Stimulated activated CD4-positive, alpha-beta T cell treated with anti-CD3 and anti-CD28 coated beads, Interleukin-1b, Interleukin-23, amount 100 ng/mL, for 4 hours (primary cell): ENCODE results near the gene SOHLH2.

Experiments used
- DNase-seq, 2 donors: peaks; one replicate each; pipeline ENCODE4 v3.0.0-alpha.2; 2020; ENCODE audit warnings: low read depth in 2 of 2

SOHLH2 gene

GRCh38 chr13:36188441-36188840 lies 25.9 kb downstream of the SOHLH2 start:
- DNase-seq, result no peak

- DNase-seq, result no peak
These were observed 30.5 kb downstream of the SOHLH2 start for GRCh38 chr13:36183901-36184300.

DNA sequence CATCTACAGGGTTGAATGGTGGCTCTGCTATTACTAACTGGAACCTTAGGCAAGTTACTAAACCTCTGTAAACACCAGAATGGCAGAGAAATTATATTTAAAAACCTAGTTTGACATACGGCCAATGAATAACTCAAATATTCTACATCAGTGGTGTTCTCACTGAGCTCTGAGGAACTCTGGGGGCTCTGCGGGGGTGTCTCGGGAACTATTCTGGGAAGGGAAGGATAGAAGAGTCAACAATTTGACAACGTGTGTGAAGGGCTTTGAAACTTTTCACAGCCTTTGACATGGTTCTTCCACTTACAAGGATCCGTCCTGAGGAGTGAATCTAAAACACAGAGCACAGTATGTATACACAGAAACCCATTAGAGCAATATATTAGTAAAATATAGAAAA lies 38.7 kb downstream of the SOHLH2 start:
- no peak for DNase-seq

DNA sequence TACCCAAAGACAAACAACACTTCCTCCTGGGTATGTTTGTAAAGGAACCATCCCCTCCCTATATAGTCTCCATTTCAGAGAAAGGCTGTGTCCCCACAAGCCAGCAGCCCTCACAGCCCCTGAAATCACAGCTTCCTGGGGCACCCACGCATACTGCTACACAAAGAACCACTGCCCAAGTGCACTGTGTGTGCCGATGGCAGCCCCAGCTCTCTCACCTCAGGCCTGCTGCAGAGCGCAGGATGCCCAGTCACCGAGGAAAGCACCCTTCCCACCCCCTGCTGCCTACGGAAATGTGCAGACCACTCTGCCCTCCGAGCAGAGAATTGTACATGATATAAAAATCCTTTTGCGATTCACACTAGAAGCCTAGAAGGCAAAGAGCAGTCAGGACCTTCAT lies 39.4 kb downstream of the SOHLH2 start:
- no peak for DNase-seq

DNA sequence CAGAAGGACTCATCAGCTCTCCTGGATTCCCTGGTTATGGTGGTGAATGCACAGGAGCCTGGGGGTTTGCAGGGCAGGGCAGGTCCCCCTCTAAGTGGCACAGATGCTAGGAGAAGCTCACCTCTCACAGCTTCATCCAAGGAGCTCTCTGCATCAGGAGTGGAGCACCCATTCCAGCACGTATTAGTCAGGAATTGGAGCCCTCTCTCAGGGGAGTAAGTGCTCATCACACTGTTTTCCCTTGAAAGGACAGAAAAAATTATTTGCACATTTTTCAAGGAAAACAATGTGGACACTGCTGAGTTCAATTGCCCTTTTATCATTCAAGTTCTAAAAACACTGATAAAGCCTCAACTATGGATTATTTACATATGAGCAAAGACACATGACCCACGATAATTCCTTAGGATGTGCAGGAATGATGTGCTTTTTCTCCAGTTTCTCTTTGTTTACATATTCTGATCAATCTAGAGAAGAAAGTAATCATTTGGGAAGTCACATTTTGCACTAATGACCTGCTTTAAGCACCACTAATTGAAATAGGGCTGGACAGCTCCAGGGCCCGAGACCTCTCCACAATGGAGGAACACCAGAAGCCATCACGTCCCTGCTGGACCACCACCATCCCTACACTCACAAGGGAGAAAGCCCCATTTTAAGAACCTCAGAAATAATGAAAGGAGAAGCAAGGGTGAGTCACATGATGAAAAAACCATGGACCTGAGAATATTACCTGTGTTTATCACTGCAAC lies 40.6 kb downstream of the SOHLH2 start:
- no peak for DNase-seq

DNA sequence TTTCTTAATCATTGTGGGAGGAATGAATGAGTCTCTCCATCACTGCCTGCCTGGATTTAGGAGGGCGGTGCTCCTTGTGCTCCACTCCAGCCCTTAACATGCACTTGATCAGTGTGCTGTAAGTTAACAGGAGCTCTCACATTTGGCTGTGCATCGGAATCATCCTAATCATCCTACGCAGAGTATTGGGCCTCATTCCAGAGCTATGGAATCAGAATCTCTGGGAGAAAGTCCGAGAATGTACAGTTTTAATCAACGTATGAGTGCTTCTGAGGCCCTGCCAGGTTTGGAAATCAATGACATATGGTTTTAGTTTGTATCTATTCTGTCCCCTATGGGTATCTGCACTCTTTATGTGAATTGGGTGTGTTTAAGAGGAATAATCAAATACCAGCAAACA lies 48.3 kb downstream of the SOHLH2 start:
- DNase-seq, result no peak

- no peak for DNase-seq
These were observed 50.5 kb downstream of the SOHLH2 start for GRCh38 chr13:36163809-36164308.

DNA sequence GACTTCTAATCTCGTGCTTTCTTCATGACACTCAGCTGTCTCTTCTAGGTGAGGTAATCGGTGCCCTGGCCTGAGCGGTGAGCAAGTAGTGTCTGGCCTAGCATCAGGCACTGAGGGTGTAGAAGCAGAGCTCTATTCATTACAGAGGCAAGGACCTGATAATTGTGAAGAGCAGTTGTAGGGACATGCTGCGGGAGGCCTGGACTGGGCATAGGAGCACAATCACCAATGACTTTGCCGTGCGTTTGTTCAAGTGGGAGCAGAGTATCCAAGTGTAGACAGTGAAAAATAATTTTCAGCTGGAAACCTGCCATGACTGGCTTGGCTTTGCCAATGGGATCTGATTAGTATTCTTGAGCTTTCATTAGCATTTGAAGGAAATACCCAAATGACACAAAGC lies 51.1 kb downstream of the SOHLH2 start:
- no peak for DNase-seq

- no peak for DNase-seq
These were observed 54.1 kb downstream of the SOHLH2 start for GRCh38 chr13:36160297-36160696.

GRCh38 chr13:36158611-36159010 lies 55.7 kb downstream of the SOHLH2 start:
- DNase-seq, result no peak

DNA sequence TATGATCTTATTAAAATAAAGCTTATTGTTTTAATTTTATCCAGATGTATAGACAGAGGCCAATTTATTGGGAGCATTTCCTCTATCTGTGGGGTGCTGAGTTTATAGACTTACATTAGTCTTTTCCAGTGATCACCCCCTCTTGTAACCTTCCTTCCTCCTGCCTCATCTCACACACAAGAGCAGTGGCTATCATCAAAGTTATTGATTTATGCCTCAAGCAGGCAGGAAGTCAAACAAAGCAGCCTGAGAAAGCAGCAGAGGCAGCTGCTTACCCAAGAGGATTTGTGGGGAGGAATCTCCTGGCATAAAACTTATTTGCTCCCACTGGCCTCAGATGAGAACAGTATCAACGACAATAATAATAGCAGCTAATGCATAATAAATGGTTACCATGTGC lies 56.9 kb downstream of the SOHLH2 start:
- no peak for DNase-seq

DNA sequence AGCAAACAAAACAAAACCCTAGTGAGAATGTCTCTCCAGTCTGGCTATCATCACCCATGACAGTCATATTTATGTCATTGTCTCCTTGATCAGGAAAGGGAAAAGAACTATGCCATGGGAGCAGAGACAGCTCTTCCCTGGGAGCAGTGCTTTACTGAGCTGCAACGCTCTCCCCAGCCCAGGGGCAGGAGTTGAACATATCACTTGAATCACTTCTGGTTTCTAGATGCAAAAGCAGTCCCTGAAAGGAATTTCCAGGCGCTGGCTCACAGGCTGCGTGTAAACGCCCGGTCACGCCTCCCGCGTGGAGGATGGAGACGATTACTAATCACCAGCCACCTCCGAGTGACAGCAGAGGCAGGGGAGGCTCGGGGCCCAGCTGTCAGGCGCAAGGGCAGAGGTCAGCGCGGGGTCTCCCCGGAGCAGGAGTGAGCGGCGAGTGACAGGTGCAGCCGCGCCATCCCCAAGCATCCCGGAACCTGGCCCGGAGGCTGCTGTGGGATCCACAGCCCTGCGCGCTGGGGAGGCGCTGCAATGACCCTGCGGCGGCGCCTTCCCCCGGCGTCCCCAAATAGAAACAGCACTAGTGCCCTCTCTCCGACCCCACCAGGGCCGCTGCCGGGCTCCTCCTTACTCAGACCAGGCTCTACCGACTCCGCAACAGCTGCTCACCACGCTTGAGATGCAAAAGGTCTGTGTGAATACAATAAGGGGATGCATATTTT lies 59.6 kb downstream of the SOHLH2 start:
- DNase-seq, result no peak

- DNase-seq, result no peak
These were observed 62.8 kb downstream of the SOHLH2 start for GRCh38 chr13:36151591-36151990.

- DNase-seq, result no peak
These were observed 65.9 kb downstream of the SOHLH2 start for GRCh38 chr13:36148446-36148845.

DNA sequence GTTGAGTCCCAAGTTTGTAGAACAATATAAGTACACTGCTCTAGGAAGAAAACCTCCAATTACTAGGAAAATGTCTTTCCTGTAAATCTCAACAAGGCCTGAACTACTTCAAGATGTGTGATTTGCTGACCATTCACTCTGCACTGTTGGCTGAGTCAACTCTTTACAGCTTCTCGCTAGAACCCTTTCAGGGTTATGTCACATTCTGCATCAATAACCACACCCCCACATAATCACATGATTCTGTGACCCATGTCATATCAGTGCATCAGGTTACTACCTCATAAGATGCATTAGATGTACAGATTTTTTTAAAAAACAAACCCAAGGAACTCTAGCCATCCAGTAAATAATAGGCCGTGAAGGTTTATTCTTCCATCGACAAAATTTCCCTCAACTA lies 67.0 kb downstream of the SOHLH2 start:
- no peak for DNase-seq

DNA sequence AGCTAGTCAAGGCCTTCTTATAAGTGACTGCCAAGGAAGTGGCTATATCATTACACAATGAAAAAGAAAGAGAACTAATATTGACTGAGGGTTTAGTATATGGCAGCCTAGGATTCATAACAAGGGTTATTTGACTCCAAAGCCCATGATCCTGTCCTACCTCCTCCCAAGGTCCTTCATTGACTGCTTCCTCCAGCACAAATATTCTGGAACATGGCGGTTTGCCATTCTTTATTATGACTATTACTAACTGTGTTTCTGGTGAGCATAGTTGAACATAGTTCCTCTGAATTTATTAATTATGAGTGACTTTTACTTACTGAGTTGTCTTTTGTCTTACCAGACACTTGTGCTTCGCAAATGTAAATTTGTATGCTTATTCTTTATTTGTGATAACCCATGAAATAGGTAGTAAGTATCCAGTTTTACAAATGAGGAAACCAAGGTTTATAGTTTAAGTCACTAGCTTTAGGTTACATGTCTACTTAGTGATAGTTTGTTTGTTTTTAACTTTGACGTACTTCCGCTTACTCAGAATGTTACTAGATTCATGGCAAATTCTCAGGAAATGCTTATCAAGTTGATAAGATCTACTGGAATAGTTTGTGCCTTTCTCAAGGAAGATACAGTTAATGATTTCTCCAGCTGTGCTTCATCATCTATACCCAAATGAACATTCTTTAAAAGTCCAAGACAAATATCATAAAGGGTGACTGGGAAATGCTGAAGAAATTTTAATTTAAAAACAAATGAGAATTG lies 67.7 kb downstream of the SOHLH2 start:
- DNase-seq, result no peak

DNA sequence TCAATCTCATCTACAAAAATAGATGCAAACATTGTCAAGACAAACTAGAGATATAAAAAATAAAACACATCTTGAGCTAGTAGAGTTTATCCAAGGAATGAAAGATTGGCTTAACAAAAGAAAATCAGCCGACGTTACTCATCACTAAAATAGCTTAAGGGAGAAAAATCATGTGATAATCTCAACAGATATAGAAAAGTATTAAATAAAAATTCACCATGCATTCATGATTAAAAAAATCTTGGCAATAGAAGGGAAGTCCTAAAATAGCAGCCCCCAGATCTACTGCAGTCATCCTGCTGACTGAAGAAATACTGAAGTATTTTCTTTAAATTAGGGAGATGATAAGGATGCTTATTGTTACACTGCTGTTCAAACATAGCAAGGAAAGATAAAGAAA lies 70.6 kb downstream of the SOHLH2 start:
- DNase-seq, result no peak

- no peak for DNase-seq
These were observed 71.6 kb downstream of the SOHLH2 start for GRCh38 chr13:36142735-36143134.

- DNase-seq, result no peak
These were observed 78.5 kb downstream of the SOHLH2 start for GRCh38 chr13:36135876-36136275.

- DNase-seq, result no peak
These were observed 79.7 kb downstream of the SOHLH2 start for GRCh38 chr13:36134632-36135031.

GRCh38 chr13:36133950-36134626 lies 80.3 kb downstream of the SOHLH2 start:
- DNase-seq, result no peak

- DNase-seq, result no peak
These were observed 82.0 kb downstream of the SOHLH2 start for GRCh38 chr13:36132376-36132775.
